ENCODE data around the gene PDGFA. TPM values are rescaled to one million over a fixed set of nuclear protein-coding genes. Genes with fewer than 3 reads are reported as not detected.
A peak's percentile ranks its signal among the peaks of the same experiment; 100 is the strongest.

The PDGFA gene
- total RNA-seq, 1 donor from 2014 or later = 7.6 TPM

DNA sequence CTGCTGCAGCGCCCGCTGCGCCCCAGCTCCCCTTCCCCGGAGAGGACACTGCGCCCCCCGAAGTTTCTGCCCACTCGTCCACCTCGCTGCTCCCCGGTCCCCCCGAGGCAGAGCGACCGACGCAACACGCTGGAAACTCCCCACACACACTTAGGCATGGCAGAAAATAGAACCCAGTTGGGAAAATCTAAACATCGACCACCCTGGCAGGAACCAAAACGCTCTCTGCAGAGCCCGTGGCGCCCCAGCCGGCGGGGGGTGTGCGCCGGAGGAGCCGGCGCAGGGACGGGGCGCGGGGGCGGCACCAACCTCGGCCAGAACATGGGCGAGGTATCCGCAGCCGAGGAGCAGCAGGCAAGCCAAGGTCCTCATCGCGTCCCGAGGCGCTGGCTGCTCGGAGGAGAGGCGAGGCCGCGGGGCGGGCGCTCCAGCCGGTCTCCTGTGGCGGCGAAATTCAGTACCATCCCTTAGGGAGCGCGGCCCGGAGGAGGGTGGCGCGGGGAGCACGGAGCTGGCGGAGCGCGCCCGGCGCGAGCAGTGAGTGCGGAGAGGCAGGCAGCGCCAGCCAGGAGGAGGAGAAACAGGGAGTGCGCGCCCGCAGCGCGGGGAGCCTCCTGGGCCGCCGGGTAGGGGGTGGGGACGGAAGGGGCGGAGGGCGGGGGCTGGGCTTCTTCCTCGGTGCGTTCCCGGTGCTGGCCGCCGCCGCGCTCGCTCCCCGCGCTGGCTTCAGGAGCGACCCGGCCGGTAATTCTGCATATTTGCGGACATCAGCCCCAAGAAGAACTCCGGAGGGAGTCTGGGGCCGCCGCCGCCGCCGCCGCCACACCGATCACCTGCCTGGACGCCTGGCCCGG, 789 bp downstream of the PDGFA start:
- TF ChIP-seq, protein P1, sequence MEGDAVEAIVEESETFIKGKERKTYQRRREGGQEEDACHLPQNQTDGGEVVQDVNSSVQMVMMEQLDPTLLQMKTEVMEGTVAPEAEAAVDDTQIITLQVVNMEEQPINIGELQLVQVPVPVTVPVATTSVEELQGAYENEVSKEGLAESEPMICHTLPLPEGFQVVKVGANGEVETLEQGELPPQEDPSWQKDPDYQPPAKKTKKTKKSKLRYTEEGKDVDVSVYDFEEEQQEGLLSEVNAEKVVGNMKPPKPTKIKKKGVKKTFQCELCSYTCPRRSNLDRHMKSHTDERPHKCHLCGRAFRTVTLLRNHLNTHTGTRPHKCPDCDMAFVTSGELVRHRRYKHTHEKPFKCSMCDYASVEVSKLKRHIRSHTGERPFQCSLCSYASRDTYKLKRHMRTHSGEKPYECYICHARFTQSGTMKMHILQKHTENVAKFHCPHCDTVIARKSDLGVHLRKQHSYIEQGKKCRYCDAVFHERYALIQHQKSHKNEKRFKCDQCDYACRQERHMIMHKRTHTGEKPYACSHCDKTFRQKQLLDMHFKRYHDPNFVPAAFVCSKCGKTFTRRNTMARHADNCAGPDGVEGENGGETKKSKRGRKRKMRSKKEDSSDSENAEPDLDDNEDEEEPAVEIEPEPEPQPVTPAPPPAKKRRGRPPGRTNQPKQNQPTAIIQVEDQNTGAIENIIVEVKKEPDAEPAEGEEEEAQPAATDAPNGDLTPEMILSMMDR (IDR thresholded peaks at IDR 0.05; ENCODE audit: partially characterized antibody, unreplicated experiment) = no peak
- Mint-ChIP-seq H3K27ac (ENCODE audit: unreplicated experiment) (no peak overlapping the region), H3K4me3 (ENCODE audit: unreplicated experiment) (peak overlapping the region; percentile 90)

DNA sequence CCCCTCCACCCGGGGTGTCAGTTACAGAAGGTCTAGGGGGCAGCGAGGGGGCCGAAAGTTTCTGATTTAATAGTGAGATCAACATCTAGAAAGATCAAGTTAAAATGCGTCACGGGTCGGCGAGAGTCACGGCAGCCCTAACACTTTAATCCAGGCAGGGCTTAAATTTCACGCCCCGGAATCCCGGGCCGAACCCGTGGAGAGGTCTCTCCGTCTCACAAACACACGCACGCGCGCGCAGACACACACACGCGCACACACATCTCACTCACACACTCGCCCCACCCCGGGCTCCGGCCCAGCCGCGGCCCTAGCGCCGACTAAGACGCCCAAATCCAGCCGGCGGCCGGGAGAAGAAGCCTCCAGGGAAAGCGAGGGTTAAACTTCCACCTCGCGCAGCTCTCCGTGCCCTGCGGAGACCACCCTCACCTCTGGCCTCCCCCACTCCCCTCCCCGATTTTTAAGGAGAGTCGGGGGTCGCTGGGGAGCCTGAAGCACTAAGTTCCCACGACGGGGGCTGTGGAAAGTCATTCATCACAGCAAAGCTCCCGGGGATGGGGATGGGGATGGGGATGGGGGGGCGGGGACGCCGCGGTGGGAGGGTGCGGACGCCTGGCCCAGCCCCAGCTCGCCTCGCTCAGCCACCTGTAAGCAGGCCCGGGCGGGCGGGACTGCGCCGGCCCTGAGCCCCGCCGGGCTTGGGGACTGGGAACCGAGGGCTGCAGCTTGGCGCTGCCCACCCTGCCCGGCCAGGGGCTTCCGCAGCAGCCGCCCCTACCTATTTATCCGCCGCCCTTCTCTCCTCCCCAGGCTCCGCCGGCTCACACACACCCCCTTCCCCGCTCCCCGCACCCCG, 1.6 kb downstream of the PDGFA start:
- no peaks in the 10 kb centered on the region for H3K36me3 Mint-ChIP-seq (ENCODE audit: unreplicated experiment)
- peak; percentile 48 for DNase-seq
- TF ChIP-seq, protein P1 (IDR thresholded peaks at IDR 0.05; ENCODE audit: partially characterized antibody, unreplicated experiment) = no peak
- peaks cover 22% of the 10 kb centered on the region for H3K27me3 Mint-ChIP-seq (ENCODE audit: unreplicated experiment)
- peaks cover 14% of the 10 kb centered on the region for H3K4me1 Mint-ChIP-seq (ENCODE audit: low read depth, unreplicated experiment)
- peaks cover 2% of the 10 kb centered on the region for H3K9me3 Mint-ChIP-seq (ENCODE audit: unreplicated experiment)
- H3K4me3 Mint-ChIP-seq (ENCODE audit: unreplicated experiment) = peak overlapping the region; percentile 90
- H3K27ac Mint-ChIP-seq (ENCODE audit: unreplicated experiment) = no peak overlapping the region

More for the DNA sequence above, 789 bp downstream of the PDGFA start:
- H3K36me3 Mint-ChIP-seq (ENCODE audit: unreplicated experiment) = no peaks in the 10 kb centered on the region
- DNase-seq = peak; percentile 79
- H3K9me3 Mint-ChIP-seq (ENCODE audit: unreplicated experiment) = peaks cover under 1% of the 10 kb centered on the region
- H3K27me3 Mint-ChIP-seq (ENCODE audit: unreplicated experiment) = peaks cover 22% of the 10 kb centered on the region
- H3K4me1 Mint-ChIP-seq (ENCODE audit: low read depth, unreplicated experiment) = peaks cover 10% of the 10 kb centered on the region

DNA sequence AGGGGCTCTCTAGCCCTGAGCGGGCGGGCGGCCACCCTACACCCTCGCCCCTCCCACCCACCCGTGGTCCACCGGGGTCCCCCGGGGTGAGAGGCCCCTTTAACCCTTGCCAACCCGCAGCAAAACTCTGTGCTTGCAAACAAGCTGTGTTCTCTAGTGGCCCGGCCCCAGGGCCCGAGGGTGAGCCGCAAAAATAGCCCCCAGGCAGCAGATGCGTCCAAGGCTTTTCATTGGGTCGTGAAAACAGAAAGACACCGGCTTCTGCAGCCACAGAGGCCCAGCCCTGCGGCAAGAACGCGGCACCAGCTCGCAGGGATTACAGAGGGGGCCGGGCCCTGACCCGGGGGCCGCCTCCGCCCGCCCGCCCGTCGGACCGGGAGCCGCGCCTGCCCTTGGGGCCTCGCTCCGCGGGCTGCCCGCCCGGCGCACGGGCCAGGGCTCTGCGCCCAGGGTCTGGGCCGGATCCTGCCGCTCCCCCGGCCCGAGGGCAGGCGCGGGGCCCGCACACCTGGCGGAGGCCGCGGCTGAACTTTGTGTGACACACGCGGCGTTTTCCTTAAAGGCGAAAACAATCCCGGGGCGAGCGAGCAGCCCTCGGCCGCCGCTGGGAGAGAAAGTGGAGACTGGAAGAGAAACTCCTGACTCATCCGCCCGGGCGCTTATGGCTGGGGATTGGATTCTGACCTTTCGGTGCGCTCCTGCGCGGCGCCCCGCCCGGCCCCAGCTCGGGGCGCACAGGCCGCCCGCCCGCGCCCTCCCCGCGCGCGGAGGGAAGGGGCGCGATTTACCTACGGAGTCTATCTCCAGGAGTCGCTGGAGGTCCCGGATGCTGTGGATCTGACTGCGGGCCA, 2.8 kb downstream of the PDGFA start:
- peaks cover 22% of the 10 kb centered on the region for H3K27me3 Mint-ChIP-seq (ENCODE audit: unreplicated experiment)
- H3K27ac Mint-ChIP-seq (ENCODE audit: unreplicated experiment) = no peak overlapping the region
- peak; percentile 55 for DNase-seq
- H3K4me3 Mint-ChIP-seq (ENCODE audit: unreplicated experiment) = no peak overlapping the region
- peaks cover 14% of the 10 kb centered on the region for H3K4me1 Mint-ChIP-seq (ENCODE audit: low read depth, unreplicated experiment)
- peaks cover 2% of the 10 kb centered on the region for H3K9me3 Mint-ChIP-seq (ENCODE audit: unreplicated experiment)
- no peaks in the 10 kb centered on the region for H3K36me3 Mint-ChIP-seq (ENCODE audit: unreplicated experiment)
- TF ChIP-seq, protein P1 (IDR thresholded peaks at IDR 0.05; ENCODE audit: partially characterized antibody, unreplicated experiment) = no peak

DNA sequence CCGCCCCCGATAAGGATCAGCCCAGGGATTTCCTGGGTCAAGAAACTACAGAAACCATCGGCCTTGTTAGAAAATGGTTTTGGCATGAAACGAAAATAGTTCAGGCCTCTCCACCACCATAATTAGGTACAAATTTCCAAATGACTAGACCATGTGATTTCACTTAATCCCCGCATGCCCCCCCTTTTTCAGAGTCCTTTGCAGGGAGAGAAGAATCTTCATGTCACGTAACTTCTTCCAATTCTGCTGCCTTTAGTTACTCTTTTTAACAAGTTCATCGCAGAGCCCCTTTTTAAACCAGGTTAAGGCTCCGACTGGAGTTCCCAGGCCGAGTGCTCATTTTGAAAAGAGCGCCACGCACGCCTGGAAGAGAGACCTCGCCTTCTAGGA, 3.4 kb downstream of the PDGFA start:
- Mint-ChIP-seq H3K27me3 (ENCODE audit: unreplicated experiment) (peaks cover 18% of the 10 kb centered on the region), H3K27ac (ENCODE audit: unreplicated experiment) (no peak overlapping the region), H3K4me1 (ENCODE audit: low read depth, unreplicated experiment) (peaks cover 14% of the 10 kb centered on the region), H3K36me3 (ENCODE audit: unreplicated experiment) (no peaks in the 10 kb centered on the region), H3K9me3 (ENCODE audit: unreplicated experiment) (peaks cover 2% of the 10 kb centered on the region), H3K4me3 (ENCODE audit: unreplicated experiment) (peak overlapping the region; percentile 21)
- no peak for DNase-seq
- TF ChIP-seq, protein P1 (IDR thresholded peaks at IDR 0.05; ENCODE audit: partially characterized antibody, unreplicated experiment) = no peak

Data from glutamatergic neuron (in vitro differentiated cells).